PC-3 (cell line): Measurements from ENCODE around the gene ALAS2.

Source experiments
- EZH2 ChIP-seq: fragments of 300-600 bp; sonication (generic); IDR thresholded peaks from one replicate; pipeline ENCODE4 v1.6.1; 2017; ENCODE audit warnings: antibody characterized with exemption, mild to moderate bottlenecking, low read length; ENCODE audit not compliant: unreplicated experiment
- EZH2phosphoT487 ChIP-seq: fragments of 300-600 bp; sonication (generic); IDR thresholded peaks from 2 replicates; pipeline ENCODE4 v1.6.1; 2018; ENCODE audit warnings: mild to moderate bottlenecking, antibody characterized with exemption, low read length, borderline replicate concordance
- TF ChIP-seq, protein P1 (sequence below): fragments of 300-600 bp; sonication (generic); conservative IDR thresholded peaks from 2 replicates; pipeline ENCODE4 v1.5.1; 2017; ENCODE audit warnings: antibody characterized with exemption, low read depth, mild to moderate bottlenecking, low read length

GRCh38 chrX:55028040-55028439 is 2.7 kb downstream of the ALAS2 start:
- TF ChIP-seq, protein P1, sequence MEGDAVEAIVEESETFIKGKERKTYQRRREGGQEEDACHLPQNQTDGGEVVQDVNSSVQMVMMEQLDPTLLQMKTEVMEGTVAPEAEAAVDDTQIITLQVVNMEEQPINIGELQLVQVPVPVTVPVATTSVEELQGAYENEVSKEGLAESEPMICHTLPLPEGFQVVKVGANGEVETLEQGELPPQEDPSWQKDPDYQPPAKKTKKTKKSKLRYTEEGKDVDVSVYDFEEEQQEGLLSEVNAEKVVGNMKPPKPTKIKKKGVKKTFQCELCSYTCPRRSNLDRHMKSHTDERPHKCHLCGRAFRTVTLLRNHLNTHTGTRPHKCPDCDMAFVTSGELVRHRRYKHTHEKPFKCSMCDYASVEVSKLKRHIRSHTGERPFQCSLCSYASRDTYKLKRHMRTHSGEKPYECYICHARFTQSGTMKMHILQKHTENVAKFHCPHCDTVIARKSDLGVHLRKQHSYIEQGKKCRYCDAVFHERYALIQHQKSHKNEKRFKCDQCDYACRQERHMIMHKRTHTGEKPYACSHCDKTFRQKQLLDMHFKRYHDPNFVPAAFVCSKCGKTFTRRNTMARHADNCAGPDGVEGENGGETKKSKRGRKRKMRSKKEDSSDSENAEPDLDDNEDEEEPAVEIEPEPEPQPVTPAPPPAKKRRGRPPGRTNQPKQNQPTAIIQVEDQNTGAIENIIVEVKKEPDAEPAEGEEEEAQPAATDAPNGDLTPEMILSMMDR = no peak
- TF ChIP-seq EZH2phosphoT487 = no peak
- TF ChIP-seq EZH2 = no peak
